ENCODE results near the gene SIPA1.
"Not testable (repeated sequence)": the region's sequence is repeated elsewhere in the genome, so short reads cannot be mapped to it uniquely, and the experiment has no call there.

The SIPA1 gene

GRCh38 chr11:65625628-65626342 lies 12.1 kb upstream of the SIPA1 start:
- DNase-seq, result no peak

DNA sequence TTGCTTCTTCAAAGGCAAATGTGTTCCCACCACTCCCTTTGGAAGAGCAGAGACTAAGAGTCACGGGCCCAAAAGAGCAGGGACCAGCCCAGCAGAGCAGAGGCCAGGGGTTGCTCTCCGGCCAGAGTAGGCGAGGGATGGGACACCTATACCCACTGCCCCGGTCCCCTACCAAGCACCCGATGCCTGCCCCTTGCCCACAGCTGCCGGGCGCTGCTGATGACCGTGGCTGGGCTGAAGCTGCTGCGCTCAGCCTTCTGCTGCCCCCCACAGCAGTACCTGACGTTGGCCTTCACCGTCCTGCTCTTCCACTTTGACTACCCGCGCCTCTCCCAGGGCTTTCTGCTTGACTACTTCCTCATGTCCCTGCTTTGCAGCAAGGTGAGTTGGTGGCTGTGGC lies 10.7 kb upstream of the SIPA1 start:
- no peak for DNase-seq

DNA sequence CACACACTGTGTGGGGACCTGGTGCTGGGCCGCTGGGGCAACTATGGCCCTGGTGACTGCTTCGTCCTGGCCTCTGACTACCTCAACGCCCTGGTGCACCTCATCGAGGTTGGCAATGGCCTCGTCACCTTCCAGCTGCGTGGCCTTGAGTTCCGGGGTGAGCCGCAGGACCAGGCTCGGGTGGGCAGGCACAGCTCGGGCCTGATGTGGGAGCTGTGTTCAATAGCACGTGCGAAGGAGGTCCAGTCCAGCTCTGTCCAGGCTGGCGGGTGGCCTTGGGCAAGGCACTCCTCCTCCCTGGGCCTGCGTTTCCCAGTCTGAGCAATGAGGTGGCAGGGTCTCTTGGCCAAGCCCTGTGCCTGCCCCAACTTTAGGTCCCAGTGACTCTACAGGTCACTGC lies 8.3 kb upstream of the SIPA1 start:
- DNase-seq, result no peak

GRCh38 chr11:65630215-65630614 lies 7.7 kb upstream of the SIPA1 start:
- no peak for DNase-seq

GRCh38 chr11:65633390-65634108 lies 4.4 kb upstream of the SIPA1 start:
- DNase-seq, result no peak

DNA sequence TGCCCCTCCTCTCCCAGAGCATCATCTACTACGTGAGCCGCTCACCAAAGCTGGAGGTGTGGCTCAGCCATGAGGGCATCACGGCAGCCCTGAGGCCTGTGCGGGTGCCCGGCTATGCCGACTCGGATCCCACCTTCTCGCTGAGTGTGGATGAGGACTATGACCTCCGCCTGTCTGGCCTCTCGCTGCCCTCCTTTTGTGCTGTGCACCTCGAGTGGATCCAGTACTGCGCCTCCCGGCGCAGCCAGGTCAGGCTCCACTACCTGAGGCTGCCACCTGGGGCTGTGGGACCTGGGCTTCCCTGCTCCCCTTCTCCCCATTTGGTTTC lies 3.8 kb upstream of the SIPA1 start:
- no peak for DNase-seq

- no peak for DNase-seq
These were observed 3.5 kb upstream of the SIPA1 start for GRCh38 chr11:65634440-65634839.

DNA sequence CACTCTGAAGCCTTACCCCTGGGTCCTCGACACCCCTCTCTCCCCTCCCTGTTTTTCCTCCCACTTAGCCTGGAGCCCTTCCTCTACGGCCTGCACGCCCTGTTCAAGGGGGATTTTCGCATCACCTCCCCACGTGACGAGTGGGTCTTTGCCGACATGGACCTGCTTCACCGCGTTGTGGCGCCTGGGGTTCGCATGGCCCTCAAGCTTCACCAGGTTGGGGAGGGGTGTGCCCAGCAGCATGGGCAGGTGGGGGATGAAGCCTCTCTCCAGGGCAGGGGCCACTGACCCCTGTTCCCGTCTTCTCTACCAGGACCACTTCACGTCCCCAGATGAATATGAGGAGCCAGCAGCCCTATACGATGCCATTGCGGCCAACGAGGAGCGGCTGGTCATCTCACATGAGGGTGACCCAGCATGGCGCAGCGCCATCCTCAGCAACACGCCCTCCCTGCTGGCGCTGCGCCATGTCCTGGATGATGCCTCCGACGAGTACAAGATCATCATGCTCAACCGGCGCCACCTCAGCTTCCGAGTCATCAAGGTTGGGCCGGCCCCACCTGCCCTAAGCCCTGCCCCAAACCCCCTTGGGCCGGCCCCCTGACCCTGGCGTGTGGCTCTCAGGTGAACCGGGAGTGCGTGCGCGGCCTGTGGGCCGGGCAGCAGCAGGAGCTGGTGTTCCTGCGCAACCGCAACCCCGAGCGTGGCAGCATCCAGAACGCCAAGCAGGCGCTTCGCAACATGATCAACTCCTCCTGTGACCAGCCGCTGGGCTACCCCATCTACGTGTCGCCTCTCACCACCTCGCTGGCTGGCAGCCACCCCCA lies 2.8 kb upstream of the SIPA1 start:
- DNase-seq, result no peak

GRCh38 chr11:65636108-65637031 lies 1.5 kb upstream of the SIPA1 start:
- DNase-seq, result no peak

- DNase-seq, result no peak
These were observed 806 bp upstream of the SIPA1 start for GRCh38 chr11:65637032-65637557.

- not testable (repeated sequence) for DNase-seq
These were observed 1.3 kb downstream of the SIPA1 start for GRCh38 chr11:65639228-65639597.

DNA sequence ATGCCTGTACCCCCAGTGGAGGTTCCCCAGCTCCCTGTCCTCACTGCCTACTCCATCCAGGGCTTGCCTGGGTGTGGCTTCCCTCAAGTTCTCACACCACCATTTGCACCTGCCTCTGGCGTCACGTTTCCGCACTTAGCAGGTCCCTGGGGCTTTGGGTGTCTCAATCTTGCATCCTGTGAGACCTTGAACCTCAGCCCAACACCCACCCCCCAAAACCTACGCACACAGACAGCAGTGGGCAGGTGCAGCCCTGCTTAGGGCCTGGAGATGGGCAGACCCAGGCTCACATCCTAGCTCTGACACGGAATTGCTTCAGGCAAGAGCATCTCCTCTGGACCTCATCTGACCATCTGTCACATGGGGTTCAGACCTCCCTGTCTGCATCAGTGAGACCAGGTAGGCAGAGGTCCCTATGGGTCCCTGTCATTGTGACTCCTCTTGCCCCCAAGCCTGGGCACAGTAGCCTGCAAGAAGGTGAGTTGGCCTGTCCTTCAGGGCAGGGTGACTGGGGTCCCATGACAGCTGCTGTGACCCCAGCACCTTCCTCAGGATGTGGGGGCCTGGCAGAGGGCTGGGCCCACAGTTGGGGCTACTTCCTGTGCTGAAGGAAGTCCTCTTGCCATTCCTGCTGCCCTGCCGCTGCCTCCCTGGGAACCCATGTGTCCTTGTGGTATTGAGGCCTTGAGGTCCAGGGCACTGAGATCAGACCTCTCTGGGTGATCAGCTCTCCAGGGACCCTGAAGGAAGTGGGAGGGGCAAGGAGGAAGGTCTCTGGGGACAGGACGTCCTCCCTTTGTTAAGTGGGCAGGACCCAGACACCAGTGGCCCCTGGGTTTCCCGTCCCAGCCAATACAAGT lies 2.0 kb downstream of the SIPA1 start:
- no peak for DNase-seq

DNA sequence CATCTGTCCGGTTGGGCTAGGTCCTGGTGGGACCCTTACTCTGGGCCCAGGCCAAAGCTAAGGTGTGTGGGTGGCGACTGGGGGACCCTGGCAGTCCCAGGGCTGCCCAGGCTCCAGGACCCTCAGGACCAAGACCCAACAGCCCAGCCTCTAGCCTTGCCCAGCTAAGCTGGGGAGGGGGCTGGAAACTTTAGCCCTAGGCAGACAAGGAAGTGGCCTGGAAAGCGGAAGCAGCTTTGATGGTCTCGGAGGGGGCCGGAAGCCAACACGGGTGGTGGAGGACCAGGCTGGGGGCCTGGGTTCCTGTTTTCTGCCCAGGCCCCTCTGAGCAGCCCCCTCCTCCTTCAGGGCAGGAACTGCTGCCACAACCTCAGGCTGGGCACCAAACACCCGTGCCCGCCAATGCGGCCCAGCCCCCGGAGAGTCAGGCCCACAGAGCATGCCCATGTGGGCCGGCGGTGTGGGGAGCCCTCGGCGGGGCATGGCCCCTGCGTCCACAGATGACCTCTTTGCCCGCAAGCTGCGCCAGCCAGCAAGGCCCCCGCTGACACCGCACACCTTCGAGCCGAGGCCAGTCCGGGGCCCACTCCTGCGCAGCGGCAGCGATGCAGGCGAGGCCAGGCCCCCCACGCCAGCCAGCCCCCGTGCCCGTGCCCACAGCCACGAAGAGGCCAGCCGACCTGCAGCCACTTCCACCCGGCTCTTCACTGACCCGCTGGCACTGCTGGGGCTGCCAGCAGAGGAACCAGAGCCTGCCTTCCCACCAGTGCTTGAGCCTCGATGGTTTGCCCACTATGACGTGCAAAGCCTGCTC lies 2.8 kb downstream of the SIPA1 start:
- DNase-seq, result no peak

DNA sequence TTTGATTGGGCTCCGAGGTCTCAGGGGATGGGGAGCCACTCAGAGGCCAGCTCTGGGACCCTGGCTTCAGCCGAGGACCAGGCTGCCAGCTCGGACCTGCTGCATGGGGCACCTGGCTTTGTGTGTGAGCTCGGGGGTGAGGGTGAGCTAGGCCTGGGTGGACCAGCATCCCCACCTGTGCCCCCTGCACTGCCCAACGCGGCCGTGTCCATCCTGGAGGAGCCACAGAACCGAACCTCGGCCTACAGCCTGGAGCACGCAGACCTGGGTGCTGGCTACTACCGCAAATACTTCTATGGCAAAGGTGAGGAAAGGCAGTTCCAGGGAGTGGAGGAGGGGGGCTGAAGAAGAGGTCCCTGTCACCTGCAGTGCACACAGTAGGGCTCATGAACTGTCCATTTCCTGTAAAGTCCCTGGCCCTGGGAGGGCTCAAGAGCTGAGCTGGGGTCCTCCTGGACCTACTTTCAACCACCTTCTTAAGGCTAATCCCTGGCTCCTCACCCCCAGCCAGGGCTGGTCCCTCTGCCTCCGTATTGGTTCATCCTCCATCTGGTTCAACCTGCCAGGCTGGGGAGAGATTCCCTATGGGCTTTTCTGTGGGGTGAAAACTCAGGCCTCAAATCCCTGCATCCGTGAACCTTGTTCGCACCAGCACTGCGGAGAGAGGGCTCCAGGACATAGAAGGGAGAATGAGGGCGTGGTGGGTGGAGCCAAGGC lies 3.6 kb downstream of the SIPA1 start:
- no peak for DNase-seq

DNA sequence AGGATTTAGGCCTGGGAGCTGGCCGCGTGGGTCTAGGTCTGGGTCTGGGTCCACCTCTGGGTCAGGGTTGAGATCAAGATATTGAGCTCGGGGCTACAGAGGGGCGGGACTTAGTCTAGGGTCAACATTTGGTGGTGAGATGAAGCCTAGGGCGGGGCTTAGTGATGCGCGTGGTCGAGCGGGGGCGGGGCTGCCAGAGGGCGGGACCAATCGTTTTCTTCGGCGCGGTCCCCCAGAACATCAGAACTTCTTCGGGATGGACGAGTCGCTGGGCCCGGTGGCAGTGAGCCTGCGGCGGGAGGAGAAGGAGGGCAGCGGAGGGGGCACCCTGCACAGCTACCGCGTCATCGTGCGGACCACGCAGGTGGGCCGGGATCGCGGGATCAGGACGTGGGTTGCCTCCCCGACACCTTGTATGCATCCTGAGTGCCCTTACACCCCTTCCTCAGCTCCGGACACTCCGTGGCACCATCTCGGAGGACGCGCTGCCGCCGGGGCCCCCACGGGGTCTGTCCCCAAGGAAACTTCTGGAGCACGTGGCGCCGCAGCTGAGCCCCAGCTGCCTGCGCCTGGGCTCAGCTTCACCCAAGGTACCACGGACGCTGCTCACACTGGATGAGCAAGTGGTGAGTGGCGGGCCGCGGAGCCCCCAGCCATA lies 4.2 kb downstream of the SIPA1 start:
- DNase-seq, result no peak

- no peak for DNase-seq
These were observed 6.1 kb downstream of the SIPA1 start for GRCh38 chr11:65643971-65644370.

DNA sequence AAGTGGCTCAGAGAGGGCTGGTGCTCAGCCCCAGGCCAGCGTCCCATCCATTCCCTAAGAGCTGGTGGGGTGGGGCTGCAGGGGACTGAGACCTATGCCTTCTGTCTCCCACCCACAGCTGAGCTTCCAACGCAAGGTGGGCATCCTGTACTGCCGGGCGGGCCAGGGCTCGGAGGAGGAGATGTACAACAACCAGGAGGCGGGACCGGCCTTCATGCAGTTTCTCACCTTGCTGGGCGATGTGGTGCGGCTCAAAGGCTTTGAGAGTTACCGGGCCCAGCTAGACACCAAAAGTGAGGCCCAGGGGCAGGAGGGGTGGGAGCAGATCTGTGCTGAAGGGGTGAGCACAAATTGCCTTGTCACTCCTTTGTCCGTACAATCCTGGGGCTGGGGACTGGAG lies 6.9 kb downstream of the SIPA1 start:
- DNase-seq, result no peak

GRCh38 chr11:65645710-65646109 lies 7.8 kb downstream of the SIPA1 start:
- no peak for DNase-seq

GRCh38 chr11:65646288-65646957 lies 8.5 kb downstream of the SIPA1 start:
- DNase-seq, result no peak
